Measurements from ENCODE around the gene TP53RK.

GRCh38 chr20:46648903-46649649 lies 40.2 kb downstream of the TP53RK start:
- TF ChIP-seq CTCF (IDR thresholded peaks at IDR 0.05): no peak
- no peak for TF ChIP-seq POLR2A (IDR thresholded peaks at IDR 0.05)
- no peak for TF ChIP-seq EP300 (IDR thresholded peaks at IDR 0.05)
- TF ChIP-seq POLR2AphosphoS5 (IDR thresholded peaks at IDR 0.05): no peak
